Measurements from ENCODE around the gene CLSTN2. TPM values are rescaled to one million over a fixed set of nuclear protein-coding genes. Genes with fewer than 3 reads are reported as not detected.

CLSTN2 gene
- total RNA-seq, 1 experiment from 2014 or later, result 0.68 TPM

GRCh38 chr3:140494970-140495369 is 560.0 kb downstream of the CLSTN2 start:
- Histone ChIP-seq H3T11ph (ENCODE audit: low read length) (no peak overlapping the region), H2AK5ac (ENCODE audit: insufficient read length, low read length) (no peak overlapping the region), H3K9ac (ENCODE audit: extremely low read depth, insufficient read length, low read length) (no peak overlapping the region), H2BK12ac (ENCODE audit: insufficient read length, low read depth, low read length) (no peak overlapping the region), H4K20me1 (ENCODE audit: control insufficient read depth, insufficient read depth, insufficient read length) (no peaks in the 10 kb centered on the region), H3K18ac (ENCODE audit: insufficient read length, low read depth, low read length) (no peak overlapping the region), H4K5ac (ENCODE audit: insufficient read length, low read depth, low read length) (no peak overlapping the region), H3K9me3 (ENCODE audit: control insufficient read depth, low read depth, low read length) (no peaks in the 10 kb centered on the region), H3K4me1 (ENCODE audit: insufficient read depth, low read length) (no peaks in the 10 kb centered on the region), H3K14ac (ENCODE audit: insufficient read depth, low read length) (no peak overlapping the region), H3K4ac (ENCODE audit: low read depth, low read length) (no peak overlapping the region), H2BK15ac (ENCODE audit: low read depth, low read length) (no peak overlapping the region), H2BK120ac (ENCODE audit: low read depth, low read length, poor library complexity, severe bottlenecking) (no peak overlapping the region), H3K27me3 (ENCODE audit: insufficient read depth, low read length) (no peaks in the 10 kb centered on the region), H3K4me2 (ENCODE audit: insufficient read depth, insufficient read length, low read length) (no peak overlapping the region), H3K79me1 (ENCODE audit: insufficient read depth, low read depth, low read length, poor library complexity, severe bottlenecking) (no peaks in the 10 kb centered on the region), H2BK20ac (ENCODE audit: low read depth, low read length, poor library complexity, severe bottlenecking) (no peak overlapping the region), H3K27ac (ENCODE audit: insufficient read length, low read depth, low read length) (no peak overlapping the region), H3K56ac (ENCODE audit: insufficient read length, low read depth, low read length) (no peak overlapping the region), H4K91ac (ENCODE audit: insufficient read length, low read depth, low read length) (no peak overlapping the region), H3K23me2 (ENCODE audit: insufficient read length, low read depth, low read length, poor library complexity, severe bottlenecking) (no peaks in the 10 kb centered on the region), H4K8ac (replicated peaks; ENCODE audit: insufficient read length, low read depth, low read length) (no peak overlapping the region), H2AFZ (ENCODE audit: low read length) (no peak overlapping the region), H3K79me2 (ENCODE audit: insufficient read depth, low read length) (no peaks in the 10 kb centered on the region), H2BK5ac (ENCODE audit: insufficient read length, low read length) (no peak overlapping the region), H3K23ac (ENCODE audit: insufficient read length, low read depth, low read length) (no peak overlapping the region)
- peaks cover 0 to 5% (median 0%) of the 10 kb centered on the region in 3 experiments; a peak in 2 of 7 replicates for H3K36me3 Mint-ChIP-seq (ENCODE audit: insufficient read depth in 1 of 3, low read depth in 3 of 3)
- no peaks in the 10 kb centered on the region; a peak in 1 of 5 replicates for H3K9me3 Mint-ChIP-seq
- TF ChIP-seq CTCF (conservative IDR thresholded peaks at IDR 0.05), result no peak
- H3K27me3 Mint-ChIP-seq (ENCODE audit: low read depth), result 0 out of 2 replicates have a peak, but pooled peaks cover 1% of the 10 kb centered on the region
- H3K4me1 Mint-ChIP-seq, result peaks cover 5 to 10% of the 10 kb centered on the region in 2 experiments; a peak in 3 of 4 replicates
- no peak for DNase-seq
- no peak overlapping the region for H3K27ac Mint-ChIP-seq
- H3K4me3 Mint-ChIP-seq, result no peak overlapping the region
- WGBS (ENCODE audit: extremely low coverage, insufficient read length, low lambda C conversion rate), result no CpG with 5 or more reads among the region's 2 CpGs

All from H9 (cell line).